Measurements from ENCODE around the gene FGF23. TPM values are rescaled to one million over a fixed set of nuclear protein-coding genes. Genes with fewer than 3 reads are reported as not detected.

Gene FGF23
- polyA plus RNA-seq, 1 donor (not counting 4 experiments of a cell fraction or from before 2014, with no cell fraction given): not detected

GRCh38 chr12:4323396-4323795, 56.1 kb downstream of the FGF23 start:
- Histone ChIP-seq H3K4me1 (ENCODE audit: control insufficient read depth, extremely low read depth, insufficient read depth, low read length) (peaks cover 13% of the 10 kb centered on the region), H3K27ac (ENCODE audit: control insufficient read depth, insufficient read depth, low read length) (no peak overlapping the region), H2AFZ (ENCODE audit: control insufficient read depth, low read length) (no peak overlapping the region), H3K9ac (ENCODE audit: control insufficient read depth, extremely low read depth, insufficient read depth, low read length) (no peak overlapping the region), H4K20me1 (ENCODE audit: control insufficient read depth, extremely low read depth, insufficient read depth, low read length) (peaks cover 2% of the 10 kb centered on the region), H3K79me2 (ENCODE audit: control insufficient read depth, insufficient read depth, low read length) (peaks cover 70% of the 10 kb centered on the region), H3K27me3 (ENCODE audit: control insufficient read depth, extremely low read depth, insufficient read depth, low read length) (no peaks in the 10 kb centered on the region), H3K4me3 (ENCODE audit: control insufficient read depth in 2 of 3, extremely low read depth in 1 of 3, insufficient read depth in 2 of 3, low read depth in 1 of 3, low read length in 3 of 3) (no peak overlapping the region), H3K9me1 (ENCODE audit: control insufficient read depth, extremely low read depth, insufficient read depth, low read length) (no peaks in the 10 kb centered on the region), H3K36me3 (ENCODE audit: control insufficient read depth in 2 of 2, extremely low read depth in 1 of 2, insufficient read depth in 2 of 2, low read length in 2 of 2) (peaks cover 0 to 7% of the 10 kb centered on the region in 2 experiments), H3K4me2 (ENCODE audit: control insufficient read depth, extremely low read depth, insufficient read depth, low read depth, low read length) (no peak overlapping the region), H3K9me3 (ENCODE audit: control insufficient read depth, low read depth, low read length) (no peaks in the 10 kb centered on the region)
- dilution Hi-C loops (cut with MboI; ENCODE audit: extremely low pct_ligation_motif_present, low sequenced_read_pairs): no loop called here
- FAIRE-seq (no peak), DNase-seq (ENCODE audit: low read depth, low spot score) (no peak)
- TF ChIP-seq CTCF (optimal IDR thresholded peaks at IDR 0.05 in 1 of 3, IDR thresholded peaks at IDR 0.05 in 1 of 3, conservative IDR thresholded peaks at IDR 0.05 in 1 of 3; ENCODE audit: extremely low read depth in 1 of 3, insufficient read depth in 2 of 3, low read length in 3 of 3): no peak
- no peak for TF ChIP-seq EZH2 (IDR thresholded peaks at IDR 0.05; ENCODE audit: low read length)

GRCh38 chr12:4322726-4323125, 56.8 kb downstream of the FGF23 start:
- H4K20me1 ChIP-seq (ENCODE audit: control insufficient read depth, extremely low read depth, insufficient read depth, low read length): peaks cover 2% of the 10 kb centered on the region
- peaks cover 0 to 7% of the 10 kb centered on the region in 2 experiments for H3K36me3 ChIP-seq (ENCODE audit: control insufficient read depth in 2 of 2, extremely low read depth in 1 of 2, insufficient read depth in 2 of 2, low read length in 2 of 2)
- H3K9me3 ChIP-seq (ENCODE audit: control insufficient read depth, low read depth, low read length): no peaks in the 10 kb centered on the region
- H3K4me1 ChIP-seq (ENCODE audit: control insufficient read depth, extremely low read depth, insufficient read depth, low read length): peaks cover 13% of the 10 kb centered on the region
- dilution Hi-C loops (cut with MboI; ENCODE audit: extremely low pct_ligation_motif_present, low sequenced_read_pairs): no loop called here
- peak overlapping the region in 2 of 3 experiments; percentile 86 to 87 for H3K4me3 ChIP-seq (ENCODE audit: control insufficient read depth in 2 of 3, extremely low read depth in 1 of 3, insufficient read depth in 2 of 3, low read depth in 1 of 3, low read length in 3 of 3)
- H3K27me3 ChIP-seq (ENCODE audit: control insufficient read depth, extremely low read depth, insufficient read depth, low read length): no peaks in the 10 kb centered on the region
- H3K9ac ChIP-seq (ENCODE audit: control insufficient read depth, extremely low read depth, insufficient read depth, low read length): no peak overlapping the region
- TF ChIP-seq EZH2 (IDR thresholded peaks at IDR 0.05; ENCODE audit: low read length): no peak
- TF ChIP-seq CTCF (optimal IDR thresholded peaks at IDR 0.05 in 1 of 3, IDR thresholded peaks at IDR 0.05 in 1 of 3, conservative IDR thresholded peaks at IDR 0.05 in 1 of 3; ENCODE audit: extremely low read depth in 1 of 3, insufficient read depth in 2 of 3, low read length in 3 of 3): no peak
- no peak overlapping the region for H3K27ac ChIP-seq (ENCODE audit: control insufficient read depth, insufficient read depth, low read length)
- FAIRE-seq (no peak), DNase-seq (ENCODE audit: low read depth, low spot score) (no peak)
- H3K9me1 ChIP-seq (ENCODE audit: control insufficient read depth, extremely low read depth, insufficient read depth, low read length): no peaks in the 10 kb centered on the region
- peaks cover 64% of the 10 kb centered on the region for H3K79me2 ChIP-seq (ENCODE audit: control insufficient read depth, insufficient read depth, low read length)
- no peak overlapping the region for H2AFZ ChIP-seq (ENCODE audit: control insufficient read depth, low read length)
- H3K4me2 ChIP-seq (ENCODE audit: control insufficient read depth, extremely low read depth, insufficient read depth, low read depth, low read length): peak overlapping the region; percentile 59
